Retinal pigment epithelial cell (primary cell): Measurements from ENCODE around the gene DNAJC7.
"Not testable (repeated sequence)": the region's sequence is repeated elsewhere in the genome, so short reads cannot be mapped to it uniquely, and the experiment has no call there.

ENCODE experiments used
- DNase-seq: peaks from one replicate; pipeline ENCODE4 v3.0.0-alpha.2; 2010; ENCODE audit warnings: low read depth
- H3K4me3 ChIP-seq: 2 replicates; pipeline ENCODE4 v1.5.1; 2011; ENCODE audit warnings: mild to moderate bottlenecking, low read length, control low read depth, moderate library complexity
- CTCF ChIP-seq: conservative IDR thresholded peaks from 2 replicates; pipeline ENCODE4 v1.5.1; 2011; ENCODE audit warnings: low read depth, low read length, control low read depth, inconsistent platforms

Gene DNAJC7

DNA sequence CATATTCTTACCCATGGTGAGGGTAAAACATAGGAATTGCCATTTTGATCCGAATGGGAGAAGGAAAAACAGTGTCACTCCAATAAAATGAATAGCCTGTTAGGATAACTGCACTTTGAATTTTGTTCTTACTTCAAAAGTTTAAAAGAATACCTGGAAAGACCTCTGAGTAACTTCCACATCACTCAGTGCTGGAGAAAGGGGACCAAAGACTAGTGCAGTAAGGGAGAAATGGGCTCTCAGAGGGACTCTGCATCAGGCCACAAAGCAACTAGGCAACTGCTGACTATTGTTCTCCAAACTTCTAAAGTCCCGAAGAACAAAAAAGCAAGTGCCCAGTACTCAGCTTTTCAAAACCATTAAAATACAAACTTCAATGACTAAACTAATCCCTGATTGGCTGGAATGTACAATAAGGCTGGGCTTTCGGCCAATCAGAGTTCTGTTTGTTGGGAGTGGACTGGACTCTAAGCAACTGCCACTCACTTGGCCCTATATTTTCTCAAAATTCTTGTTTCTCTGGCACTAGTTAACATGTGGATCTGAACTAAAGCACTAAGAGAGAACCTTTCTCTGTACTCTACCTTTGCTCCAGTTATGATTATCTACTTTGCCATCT, 6.2 kb downstream of the DNAJC7 start:
- no peak for TF ChIP-seq CTCF
- no peak for DNase-seq
- H3K4me3 ChIP-seq: no peak overlapping the region

GRCh38 chr17:42010266-42010680, 7.0 kb downstream of the DNAJC7 start:
- H3K4me3 ChIP-seq, DNase-seq: not testable (repeated sequence)

DNA sequence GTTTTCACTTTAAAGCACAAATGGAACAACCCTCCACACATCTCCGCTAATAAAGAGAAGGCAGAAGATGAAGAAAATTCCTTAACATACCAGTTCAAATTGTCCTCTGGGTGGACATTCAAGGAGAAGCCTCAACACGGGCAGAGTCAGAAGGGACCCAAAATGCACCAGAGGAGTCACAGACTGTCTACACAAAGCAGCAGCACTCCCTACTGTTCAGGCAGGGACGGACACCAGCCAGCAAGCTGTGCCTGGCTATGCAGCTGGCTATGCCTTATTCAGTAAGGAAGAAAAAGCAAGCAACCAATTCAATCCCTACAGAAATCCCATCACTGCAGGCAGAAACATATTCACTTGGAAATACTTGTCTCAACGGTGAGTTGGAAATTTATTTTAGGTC, 8.1 kb downstream of the DNAJC7 start:
- DNase-seq: no peak
- TF ChIP-seq CTCF: peak; percentile 9
- H3K4me3 ChIP-seq: no peak overlapping the region

- no peak for TF ChIP-seq CTCF
- no peak for DNase-seq
- no peak overlapping the region for H3K4me3 ChIP-seq
Observed at GRCh38 chr17:42005166-42005565, 12.1 kb downstream of the DNAJC7 start.

DNA sequence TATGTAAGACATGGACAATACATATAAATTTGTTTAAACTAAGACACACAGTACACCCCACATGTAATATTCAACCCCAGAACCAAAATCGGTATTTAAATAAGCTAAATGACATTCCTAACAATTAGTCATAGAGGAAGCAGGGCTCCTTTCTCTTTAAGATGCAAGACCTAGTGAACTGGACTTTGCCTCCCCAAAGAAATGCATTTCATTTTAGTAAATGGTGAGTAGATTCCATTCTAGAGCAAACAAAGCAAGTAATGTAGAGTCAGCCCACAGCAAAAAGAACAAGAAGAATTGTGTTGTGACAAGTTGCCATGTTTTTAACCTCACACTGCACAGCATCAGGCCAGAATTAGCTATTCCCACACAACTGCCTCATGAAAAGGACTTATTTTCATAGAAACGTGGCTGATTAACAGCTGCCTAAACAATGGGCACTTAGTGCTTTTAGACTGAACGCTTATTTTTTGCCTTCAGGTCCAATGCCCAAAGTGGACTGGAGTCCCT, 14.4 kb downstream of the DNAJC7 start:
- DNase-seq: no peak
- no peak for TF ChIP-seq CTCF
- H3K4me3 ChIP-seq: no peak overlapping the region

DNA sequence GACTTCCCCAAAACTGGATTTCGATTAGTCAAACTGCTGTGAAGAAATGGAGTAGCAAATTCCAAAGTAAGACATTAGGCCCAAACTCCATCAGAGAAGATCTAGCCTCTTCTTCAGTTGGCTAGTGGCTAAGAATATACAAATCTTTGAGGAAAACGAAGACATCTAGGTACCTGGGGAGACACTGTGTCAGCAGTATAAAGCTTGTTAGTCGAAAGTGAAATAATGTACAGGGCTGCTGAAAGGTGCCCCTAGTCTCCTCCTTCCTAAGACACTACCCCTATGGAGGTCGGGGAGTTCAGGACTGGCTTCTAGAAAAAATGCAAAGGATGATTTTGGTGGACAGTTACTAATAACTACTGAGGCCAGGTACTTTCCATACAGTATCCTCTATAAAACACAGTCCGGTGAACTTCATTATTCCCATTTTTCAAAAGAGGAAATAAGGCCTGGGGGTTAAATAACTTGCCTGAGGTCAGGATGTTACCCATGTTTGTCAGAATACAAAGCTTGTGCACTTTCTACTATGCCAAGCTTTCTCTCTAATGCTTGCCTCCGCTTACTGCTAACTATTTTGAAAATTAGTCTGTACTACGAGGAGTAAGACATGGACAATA, 15.0 kb downstream of the DNAJC7 start:
- DNase-seq: no peak
- no peak for TF ChIP-seq CTCF
- H3K4me3 ChIP-seq: no peak overlapping the region

DNA sequence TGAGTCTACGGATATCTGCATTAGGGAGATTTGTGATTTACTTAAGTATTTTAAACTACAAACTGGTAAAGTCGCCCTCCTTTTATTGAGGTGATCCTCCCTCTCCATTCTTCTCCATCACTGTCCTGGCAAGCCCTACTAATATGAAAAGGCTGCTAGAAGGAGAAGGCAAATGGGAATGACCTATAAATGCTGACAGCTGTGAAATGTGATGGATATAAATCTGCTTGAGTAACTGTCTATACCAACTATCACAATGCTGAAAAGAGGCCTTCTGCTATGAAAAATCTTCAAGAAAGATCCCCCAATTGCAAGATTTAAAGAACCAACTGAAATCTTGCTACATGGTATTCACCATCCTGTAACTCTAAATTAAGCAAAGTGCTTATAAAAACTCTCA, 15.5 kb downstream of the DNAJC7 start:
- no peak for DNase-seq
- no peak for TF ChIP-seq CTCF
- no peak overlapping the region for H3K4me3 ChIP-seq
